SK-N-SH (cell line): ENCODE results near the gene C9orf43.

Experiments used
- CTCF ChIP-seq: fragments of 200-600 bp; sonication (generic); IDR thresholded peaks from 2 replicates; pipeline ENCODE4 v1.6.1; 2017; ENCODE audit warnings: antibody characterized with exemption, mild to moderate bottlenecking, moderate library complexity
- FOXJ3 ChIP-seq: sonication (generic); formaldehyde crosslinking; IDR thresholded peaks from 2 replicates; pipeline ENCODE4 v1.5.1; 2020; ENCODE audit warnings: mild to moderate bottlenecking, missing genetic modification reagents
- NRF1 ChIP-seq: IDR thresholded peaks from 2 replicates; pipeline ENCODE4 v1.6.1; 2012; ENCODE audit warnings: low read depth, mild to moderate bottlenecking, low read length
- RAD21 ChIP-seq: IDR thresholded peaks from 2 replicates; pipeline ENCODE4 v1.6.1; 2012; ENCODE audit warnings: mild to moderate bottlenecking, low read length
- RXRA ChIP-seq: IDR thresholded peaks from 2 replicates; pipeline ENCODE4 v1.4.0; 2012; ENCODE audit warnings: low read depth, mild to moderate bottlenecking, borderline replicate concordance
- ZBTB33 ChIP-seq: IDR thresholded peaks from 2 replicates; pipeline ENCODE4 v1.4.0; 2012; ENCODE audit warnings: low read depth, borderline replicate concordance

GRCh38 chr9:113475992-113476391 lies 65.4 kb downstream of the C9orf43 start:
- TF ChIP-seq CTCF: no peak
- TF ChIP-seq RAD21: no peak
- no peak for TF ChIP-seq NRF1
- TF ChIP-seq RXRA: no peak
- no peak for TF ChIP-seq FOXJ3 (CRISPR knock-in tag)
- TF ChIP-seq ZBTB33: no peak
